Measurements from ENCODE around the gene POLR3A.
A peak's percentile ranks its signal among the peaks of the same experiment; 100 is the strongest.
"Not testable (repeated sequence)": the region's sequence is repeated elsewhere in the genome, so short reads cannot be mapped to it uniquely, and the experiment has no call there.

POLR3A gene
- total RNA-seq: 23.2 to 51.2 reads per million in 2 donors

DNA sequence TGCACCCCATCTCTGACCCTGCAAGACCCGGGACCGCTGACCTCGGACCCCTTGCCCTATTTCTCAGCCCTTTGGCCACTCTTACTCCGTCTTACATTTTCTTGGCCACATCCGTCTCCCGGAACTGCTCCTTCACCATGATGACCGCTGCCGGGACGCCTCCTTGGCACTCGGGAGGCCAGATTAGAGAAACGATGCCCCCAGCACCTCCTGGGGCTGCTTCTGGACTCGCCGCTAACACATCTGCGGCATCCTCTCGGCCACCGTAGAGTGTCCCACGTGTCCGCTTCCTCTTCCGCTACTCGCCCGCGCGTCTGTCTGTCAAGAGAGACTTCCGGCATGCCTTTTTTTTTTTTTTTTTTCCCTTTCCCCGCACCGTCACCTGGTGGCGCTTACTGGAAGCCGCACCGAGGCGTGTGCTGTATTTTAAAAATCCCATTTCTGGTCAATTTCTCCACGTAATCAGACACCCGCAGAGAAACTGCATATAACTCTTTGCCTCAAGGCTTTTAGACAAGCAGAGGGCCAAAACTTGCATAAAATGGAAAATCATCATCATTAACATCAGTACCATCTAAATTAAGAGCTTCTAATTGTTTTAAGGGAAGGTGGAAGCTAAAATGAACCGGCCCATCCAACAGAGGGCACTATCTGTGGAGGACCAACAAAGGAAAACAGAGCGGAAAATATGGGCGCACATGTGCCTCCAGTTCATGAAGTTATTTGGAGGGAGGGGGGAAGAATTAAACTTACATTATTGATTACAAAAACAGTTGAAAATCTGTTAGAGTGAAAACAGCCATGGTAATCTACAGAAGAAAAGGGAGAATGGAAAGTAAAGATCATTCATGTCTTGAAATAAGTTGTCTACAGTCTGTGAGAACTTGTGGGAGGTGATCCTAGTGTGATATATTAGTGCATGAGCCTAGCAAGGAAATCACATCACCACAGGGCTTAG, at the start of gene POLR3A:
Gene POLR3A, minus strand, starts transcription at position 247 of the 958 bp plus-strand sequence. Its CDS starts 108 bp downstream, at position 139.
- DNase-seq: peak; percentile 89

DNA sequence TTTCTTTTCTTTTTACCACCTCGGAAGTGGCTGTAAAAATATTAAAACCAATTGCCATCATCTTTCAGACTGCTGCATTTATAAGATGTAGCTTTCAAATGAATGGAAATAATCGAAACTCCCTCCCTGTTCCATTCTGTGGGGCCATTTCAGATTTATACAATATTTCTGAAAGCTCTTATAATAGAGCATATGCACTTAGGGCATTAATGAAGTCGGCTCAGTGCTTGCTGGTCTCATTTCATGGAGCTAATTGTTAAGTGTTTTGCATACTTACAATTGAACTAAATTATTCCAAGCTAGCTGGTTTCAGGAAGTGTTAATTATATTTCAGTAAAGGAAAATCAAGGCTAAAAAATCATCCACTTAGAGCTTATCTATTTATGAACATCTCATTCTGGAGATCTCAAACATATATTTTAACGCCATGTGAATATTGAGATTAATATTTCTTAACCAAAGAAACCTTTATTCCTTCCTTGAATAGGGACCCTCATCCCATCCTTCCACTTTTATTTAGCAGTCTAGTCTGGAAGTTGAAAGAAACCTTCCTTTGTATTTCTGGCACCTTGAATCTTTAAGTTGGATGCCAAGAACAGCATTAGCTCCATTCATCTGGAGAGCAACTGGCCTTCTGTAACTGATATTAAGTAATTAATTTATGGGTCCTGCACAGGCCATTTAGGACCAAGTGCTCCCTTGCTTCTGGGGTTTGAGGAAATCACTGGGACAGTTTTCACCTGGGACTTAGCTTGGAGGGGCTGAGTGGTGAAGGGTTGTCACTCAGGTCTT, 49.4 kb upstream of the POLR3A start:
- DNase-seq: no peak

DNA sequence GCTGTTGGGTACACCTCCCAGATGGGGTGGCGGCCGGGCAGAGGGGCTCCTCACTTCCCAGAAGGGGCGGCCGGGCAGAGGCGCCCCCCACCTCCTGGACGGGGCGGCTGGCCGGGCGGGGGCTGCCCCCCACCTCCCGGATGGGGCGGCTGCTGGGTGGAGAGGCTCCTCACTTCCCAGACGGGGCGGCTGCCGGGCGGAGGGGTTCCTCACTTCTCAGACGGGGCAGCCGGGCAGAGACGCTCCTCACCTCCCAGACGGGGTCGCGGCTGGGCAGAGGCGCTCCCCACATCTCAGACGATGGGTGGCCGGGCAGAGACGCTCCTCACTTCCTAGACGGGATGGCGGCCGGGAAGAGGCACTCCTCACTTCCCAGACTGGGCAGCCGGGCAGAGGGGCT, 46.5 kb upstream of the POLR3A start:
- DNase-seq: not testable (repeated sequence)

DNA sequence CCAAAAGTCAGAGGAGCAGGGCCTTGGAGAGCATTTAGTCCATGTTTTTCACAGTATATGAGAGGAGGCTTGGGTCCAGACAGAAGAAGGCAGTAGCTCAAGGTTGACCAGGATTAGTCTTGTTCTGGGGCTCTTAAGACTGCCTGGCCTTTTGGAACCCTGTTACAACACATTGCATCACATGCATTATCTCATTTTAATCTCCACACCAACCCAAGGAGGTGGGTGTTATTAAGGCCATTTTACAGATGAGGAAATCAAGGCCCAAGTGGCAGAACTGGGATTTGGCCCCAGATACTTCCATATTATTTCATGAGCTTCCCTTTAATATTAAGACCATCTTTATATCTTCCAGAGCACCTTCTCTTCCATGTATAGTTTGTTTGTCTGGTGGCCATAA, 43.2 kb upstream of the POLR3A start:
- DNase-seq: no peak

DNA sequence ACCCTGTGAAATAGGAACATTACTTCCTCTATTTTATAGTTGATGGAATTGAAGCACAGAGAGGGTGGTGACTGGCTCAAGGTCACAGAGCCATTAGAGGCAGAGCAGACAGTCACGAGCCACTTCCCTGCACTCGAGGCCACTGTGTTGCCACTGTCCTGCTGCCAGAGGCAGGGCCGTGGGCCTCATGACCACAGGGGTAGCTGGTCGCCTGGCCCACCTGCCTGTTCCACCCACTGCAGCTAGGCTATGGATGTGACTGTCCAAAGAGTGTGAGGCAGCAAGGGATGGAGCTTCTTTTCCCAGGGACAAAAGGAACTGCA, 42.5 kb upstream of the POLR3A start:
- no peak for DNase-seq

DNA sequence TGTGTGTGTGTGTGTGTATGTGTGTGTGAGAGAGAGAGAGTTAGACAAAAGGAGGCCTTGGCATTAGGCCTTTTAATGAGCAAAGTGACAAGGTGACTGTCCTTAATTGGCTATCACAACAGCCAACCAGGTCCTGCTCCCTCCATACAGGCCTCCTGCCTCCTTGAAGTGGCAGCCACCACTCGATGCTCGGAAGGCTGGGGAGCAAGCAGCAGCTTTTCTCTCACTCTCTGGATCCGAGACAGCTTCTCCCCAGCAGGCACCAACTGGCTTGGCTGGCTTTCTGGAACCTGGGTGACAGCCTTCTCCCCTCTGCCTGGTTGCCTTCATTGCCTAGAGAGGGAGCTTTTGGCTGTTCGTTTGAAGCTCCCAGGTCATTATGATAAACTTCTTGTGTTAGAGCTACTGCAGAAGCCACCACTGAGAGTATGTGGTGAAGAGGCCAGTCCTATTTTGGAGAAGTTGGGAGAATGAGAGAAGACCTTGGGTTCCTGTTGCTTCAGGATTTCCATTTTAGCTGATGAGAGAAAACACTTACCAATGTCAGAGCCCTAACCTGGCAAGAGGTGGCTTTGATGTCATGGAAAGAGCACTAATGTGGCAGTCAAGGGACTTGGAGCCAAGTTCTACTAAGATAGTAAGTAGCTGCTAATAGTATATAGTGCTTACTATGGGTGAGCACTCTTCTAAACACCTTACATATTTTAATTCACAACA, 42.0 kb upstream of the POLR3A start:
- no peak for DNase-seq

DNA sequence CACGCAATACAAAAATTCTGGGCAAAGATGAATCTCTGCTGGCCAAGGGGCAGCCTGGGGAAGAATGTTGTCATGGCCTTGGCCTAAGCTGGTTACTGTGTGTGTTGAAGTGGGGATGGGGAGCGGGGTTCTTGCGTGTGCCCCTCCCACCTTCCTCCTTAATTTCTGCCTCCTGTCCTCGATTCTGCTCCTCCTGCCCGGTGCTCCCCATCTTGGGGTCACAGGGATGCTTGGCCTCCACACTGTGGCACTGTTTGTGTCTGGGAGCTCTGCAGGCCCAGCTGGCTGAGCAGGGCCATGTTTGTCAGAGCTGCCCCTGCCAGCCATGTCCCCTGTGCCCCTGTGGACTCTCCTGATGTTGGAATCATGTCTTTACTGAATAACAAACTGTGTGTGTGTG, 41.4 kb upstream of the POLR3A start:
- no peak for DNase-seq

DNA sequence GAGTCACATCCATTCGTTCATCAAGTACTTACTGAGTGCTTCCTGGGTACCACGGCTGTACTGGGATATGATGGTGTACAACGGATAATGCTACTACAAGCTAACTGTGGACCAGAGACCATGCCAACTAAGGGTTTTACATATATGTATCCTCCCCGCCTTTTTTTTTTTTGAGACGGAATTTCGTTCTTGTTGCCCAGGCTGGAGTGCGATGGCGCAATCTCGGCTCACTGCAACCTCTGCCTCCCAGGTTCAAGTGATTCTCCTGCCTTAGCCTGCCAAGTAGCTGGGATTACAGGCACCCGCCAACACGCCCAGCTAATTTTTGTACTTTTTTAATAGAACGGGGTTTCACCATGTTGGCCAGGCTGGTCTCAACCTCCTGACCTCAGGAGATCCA, 40.7 kb upstream of the POLR3A start:
- DNase-seq: not testable (repeated sequence)

DNA sequence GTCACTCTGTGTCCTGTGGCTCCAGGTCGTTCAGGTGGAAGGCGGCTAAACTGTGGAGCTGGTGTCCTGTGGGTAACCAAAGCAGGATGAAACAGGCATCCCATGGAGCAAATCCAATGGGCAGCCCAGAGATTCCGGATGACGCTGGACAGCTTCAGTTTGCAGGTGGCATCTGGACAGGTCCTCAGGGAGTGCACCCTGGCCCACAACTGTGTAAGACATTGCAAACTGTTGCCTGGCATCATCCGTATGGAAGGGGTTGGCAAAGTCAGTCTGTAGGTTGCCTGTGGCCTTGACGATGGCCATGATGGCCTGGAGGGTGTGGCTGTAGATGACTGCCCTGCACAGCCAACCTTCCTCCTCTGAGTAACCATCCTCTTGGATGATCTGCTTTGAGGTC, 39.8 kb upstream of the POLR3A start:
- no peak for DNase-seq

DNA sequence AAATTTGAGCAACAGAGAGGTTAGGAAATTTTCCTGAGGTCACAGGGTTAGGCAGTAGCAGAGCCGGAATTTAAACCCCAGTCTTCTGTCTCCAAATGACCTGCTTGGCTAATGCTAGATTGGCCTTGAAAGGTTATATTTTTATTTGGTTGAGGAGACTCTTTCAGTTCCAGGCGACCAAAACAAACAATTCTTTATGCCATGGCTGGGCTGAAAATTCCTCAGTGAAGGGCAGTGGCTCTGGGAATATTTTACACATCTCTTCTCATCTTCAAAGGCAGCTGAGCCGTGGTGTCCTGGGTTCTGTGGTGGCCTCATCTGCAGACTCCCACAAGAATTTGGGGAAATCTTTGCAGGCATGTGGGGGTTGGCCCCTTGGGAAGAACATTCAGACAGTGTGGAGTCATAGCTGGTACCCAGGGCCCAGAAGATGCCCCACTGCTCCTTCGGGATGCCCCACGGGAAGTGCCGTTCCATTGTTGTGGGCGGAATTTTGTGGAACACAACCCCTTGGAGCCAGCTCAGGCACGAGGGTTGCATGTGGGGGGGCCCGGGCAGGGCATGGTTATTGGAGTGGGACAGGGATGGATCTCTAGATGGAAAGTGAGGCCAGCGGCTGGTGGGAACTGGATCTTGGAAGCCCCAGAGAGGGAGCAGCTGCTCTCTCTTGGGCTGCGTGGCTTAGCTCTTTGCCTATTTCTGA, 37.6 kb upstream of the POLR3A start:
- DNase-seq: no peak

DNA sequence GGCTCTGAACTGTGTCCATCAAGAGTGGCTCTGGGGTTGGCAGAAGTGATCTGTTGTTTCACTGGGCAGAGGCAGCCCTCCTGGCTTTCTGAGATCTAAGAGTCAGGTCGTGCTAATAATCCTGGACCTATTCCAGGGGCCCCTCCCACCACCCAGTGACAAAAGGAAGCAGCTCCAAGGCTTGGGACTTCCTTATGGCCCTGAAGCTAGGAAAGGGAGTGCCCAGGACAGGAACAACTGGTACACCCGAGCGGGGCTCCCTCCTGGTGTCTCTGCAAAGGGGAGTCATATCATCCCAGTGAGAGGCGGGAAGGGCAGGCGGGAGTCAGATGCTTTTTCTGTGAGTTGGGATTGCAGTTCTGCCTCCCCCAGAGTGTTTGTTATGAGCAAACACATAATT, 36.7 kb upstream of the POLR3A start:
- no peak for DNase-seq

DNA sequence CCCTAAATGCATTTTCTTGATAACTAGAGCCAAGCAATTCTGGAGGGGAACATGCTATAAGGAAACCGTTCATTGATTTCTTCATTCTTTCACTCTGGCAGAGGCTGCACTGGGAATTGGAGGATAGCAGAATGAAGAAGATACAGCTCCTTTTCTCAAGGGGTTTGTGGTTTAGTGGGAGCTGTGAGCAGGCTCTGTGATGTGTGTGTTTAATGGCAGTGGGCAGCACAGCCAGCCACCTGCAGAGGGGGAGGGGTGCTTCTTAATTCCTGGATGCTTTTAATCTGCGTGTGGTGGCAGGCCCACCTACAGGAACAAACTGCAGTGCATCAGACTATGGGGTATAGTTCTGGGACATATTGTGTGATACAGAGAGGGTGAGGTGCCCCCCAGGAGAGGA, 36.3 kb upstream of the POLR3A start:
- DNase-seq: no peak

DNA sequence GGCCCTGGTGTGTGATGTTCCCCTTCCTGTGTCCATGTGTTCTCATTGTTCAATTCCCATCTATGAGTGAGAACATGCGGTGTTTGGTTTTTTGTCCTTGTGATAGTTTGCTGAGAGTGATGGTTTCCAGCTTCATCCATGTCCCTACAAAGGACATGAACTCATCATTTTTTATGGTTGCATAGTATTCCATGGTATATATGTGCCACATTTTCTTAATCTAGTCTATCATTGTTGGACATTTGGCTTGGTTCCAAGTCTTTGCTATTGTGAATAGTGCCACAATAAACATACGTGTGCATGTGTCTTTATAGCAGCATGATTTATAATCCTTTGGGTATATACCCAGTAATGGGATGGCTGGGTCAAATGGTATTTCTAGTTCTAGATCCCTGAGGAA, 35.6 kb upstream of the POLR3A start:
- not testable (repeated sequence) for DNase-seq

DNA sequence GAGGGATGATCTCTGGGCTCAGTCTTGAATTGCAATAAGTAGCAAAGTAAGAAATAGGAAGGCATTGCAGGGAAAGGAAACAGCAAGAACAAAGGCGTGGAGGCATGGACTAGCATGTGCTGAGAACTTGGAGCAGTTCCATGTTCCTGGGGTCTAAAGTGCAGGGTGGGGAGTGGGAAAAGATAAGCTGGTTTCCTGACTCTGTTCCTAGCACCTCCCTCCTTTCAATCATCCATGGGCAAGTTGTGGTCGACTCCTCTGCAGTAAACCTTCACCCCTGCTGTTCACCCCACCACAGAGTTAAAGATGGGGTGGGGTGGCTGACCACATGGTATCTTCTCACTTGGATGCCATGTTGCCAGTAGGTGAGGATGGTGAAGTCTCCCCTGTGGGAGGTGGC, 33.9 kb upstream of the POLR3A start:
- no peak for DNase-seq

DNA sequence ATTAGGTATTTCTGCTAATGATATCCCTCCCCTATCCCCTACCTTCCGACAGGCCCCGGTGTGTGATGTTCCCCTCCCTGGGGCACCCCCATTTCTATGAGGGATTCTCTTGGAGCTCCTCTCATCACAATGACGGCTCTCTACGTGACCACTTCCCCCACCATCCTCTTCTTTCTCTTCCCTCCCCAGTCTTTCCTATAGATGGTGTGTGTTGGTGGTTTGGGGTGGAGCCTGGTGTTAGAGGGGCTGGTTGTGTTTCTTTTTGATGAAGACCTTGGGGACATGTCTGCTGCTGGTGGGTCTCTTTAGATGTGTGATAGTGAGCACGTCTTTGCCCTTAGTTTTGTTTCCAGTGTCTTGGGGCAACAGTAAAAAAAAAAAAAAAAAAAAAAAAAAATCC, 33.0 kb upstream of the POLR3A start:
- no peak for DNase-seq

DNA sequence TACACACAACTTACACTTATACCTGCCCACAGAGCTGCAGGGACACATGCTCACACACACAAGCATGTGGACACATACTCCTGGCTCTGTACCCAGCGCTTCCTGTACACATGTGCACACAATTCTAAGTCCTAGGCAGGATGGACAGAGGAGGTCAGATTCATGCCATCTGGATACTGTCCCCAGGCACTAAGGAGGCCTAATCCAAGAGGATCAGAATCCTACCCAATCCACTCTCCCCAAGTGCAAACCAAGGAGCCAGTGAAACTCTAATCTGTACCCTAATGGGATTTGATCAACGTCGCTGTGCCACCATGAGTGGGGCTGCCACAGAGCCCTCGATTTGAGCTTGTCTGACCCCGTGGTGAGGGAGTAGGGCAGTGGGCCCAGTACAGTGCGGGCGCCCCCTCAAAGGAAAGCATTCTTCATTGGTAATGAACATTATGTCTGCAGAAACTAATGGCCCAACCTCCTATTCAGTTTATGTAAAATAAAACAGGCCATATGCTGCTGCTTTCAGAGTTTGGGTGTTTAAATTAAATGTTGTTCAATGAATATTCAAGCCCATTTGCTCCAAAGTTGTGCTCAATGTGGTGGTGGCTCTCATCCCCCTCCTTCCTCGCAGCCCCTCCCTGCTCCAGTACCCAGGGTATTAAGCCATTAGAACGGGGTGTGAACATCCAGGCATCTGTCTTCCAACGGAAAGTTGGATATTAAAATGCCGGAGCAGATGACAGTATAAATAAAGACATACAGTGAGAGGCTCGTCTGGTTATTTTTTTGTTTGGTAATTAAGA, 30.8 kb upstream of the POLR3A start:
- no peak for DNase-seq

DNA sequence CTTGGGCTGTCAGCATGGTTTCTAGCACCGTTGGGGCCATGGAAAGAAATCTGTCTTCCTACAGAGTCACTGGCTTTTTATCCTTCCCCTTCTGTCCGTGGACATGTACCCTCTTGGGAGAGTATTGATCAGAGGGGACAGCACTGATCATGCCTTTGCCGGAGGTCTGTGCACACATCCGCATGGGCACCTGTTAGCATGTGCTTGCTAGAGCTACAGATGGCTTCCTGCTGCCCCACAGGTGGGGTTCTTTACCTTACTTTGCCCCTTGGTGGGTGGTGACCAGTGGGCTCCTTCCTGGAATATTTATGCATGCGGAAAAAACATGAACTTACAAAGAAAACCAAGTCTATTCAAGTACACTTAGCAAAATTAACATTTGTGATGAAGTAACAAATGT, 29.2 kb upstream of the POLR3A start:
- DNase-seq: no peak

DNA sequence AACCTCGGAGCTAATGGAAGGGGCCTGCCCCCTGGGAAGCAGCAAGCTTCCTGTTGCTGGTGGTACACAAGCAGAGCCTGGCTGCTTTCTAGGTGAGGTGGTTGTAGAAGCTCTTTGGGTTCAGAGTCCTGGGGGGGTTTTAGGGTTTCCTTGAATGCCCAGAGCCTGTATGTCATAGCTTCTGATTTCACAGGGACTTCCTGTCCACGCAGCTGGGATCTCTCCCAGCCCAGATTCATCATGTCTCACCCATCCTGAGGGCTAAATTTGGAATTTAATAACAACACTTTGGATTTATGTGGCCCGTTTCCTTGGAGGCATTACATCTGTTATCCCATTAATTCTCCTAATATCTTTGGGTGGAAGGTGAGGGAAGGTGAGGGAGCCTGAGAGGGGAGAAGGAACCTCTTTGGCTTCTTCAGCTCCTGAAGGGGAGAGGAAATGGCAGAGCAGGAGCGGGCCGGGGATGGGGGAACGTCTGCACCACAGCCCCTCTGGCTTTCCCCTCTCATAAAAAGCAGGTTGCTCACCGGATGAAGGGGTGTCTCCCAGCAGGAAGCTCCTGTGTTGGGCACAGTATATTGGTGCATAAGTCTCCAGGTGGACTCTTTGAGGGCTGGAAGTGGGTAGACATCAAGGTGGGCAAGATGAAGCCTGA, 24.0 kb upstream of the POLR3A start:
- DNase-seq: no peak

DNA sequence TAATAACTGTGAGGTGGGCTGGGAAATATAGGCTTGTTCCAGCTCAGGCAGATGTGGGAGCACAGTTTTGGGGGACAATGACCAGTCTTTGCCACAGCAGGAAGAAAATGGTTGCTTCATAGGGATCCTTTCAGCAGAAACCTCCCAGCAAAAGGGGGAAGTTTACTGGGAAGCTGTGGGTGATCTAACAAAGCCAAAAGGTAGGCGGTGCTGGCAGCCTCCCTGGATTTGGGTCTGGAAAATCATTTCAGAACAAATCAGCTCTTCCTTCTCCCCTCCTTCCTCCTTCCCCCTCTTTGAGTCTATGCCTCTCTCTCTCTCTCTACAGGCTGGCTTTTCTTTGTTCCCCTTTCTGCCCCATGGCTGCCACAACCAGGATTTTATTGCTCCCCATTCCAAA, 20.5 kb upstream of the POLR3A start:
- no peak for DNase-seq

DNA sequence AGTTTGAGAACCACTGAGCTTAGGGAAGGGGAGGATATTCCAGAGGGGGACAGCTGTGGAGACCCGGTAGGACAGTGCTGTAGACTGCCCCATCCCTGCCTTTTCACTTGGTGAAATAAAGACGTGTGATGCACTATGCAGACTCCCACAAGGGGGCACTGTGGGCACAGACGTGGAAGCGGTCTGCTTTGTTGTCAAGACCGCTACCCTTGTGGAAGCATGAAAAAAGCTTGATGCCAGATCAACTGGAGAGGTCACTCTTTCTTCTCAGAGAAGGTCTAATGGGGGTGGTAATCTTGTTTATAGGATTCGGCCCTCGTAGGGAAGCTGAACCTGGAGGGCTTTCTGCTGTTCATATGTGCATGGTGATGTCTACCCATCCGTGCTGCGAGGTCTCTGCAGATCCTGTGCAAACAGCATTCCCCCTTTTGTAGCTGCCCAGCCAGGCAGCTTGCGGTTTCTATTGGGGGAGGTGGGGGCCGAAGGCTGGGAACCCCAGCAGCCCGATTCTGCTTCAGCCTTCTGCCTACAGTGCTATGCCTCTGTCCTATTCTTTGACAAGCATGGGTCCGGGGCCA, 18.1 kb upstream of the POLR3A start:
- peak; percentile 80 for DNase-seq

DNA sequence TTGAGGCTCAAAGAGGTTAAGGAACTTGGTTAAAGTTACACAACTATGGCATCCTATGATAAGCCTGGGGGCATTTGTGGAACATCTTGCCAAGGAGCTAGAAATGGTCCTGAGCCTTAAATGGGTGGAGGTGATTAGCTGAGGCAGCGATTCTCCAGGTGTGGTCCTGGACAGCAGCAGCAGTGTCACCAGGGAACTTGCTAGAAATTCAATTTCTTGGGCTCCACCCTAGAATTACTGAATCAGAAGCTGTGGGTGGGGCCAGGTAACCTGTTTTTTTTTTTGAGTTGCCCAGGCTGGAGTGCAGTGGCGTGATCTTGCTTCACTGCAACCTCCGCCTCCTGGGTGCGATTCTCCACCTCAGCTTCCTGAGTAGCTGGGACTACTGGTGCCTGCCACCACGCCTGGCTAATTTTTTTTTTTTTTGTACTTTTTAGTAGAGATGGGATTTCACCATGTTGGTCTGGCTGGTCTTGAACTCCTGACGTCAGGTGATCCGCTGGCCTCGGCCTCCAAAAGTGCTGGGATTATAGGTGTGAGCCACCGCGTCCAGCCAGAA, 17.5 kb upstream of the POLR3A start:
- no peak for DNase-seq
